Measurements from ENCODE around the gene CD109. TPM values are rescaled to one million over a fixed set of nuclear protein-coding genes. Genes with fewer than 3 reads are reported as not detected.
"Not testable (repeated sequence)": the region's sequence is repeated elsewhere in the genome, so short reads cannot be mapped to it uniquely, and the experiment has no call there.

Gene CD109
- total RNA-seq, 1 experiment from 2014 or later: 0.18 TPM

DNA sequence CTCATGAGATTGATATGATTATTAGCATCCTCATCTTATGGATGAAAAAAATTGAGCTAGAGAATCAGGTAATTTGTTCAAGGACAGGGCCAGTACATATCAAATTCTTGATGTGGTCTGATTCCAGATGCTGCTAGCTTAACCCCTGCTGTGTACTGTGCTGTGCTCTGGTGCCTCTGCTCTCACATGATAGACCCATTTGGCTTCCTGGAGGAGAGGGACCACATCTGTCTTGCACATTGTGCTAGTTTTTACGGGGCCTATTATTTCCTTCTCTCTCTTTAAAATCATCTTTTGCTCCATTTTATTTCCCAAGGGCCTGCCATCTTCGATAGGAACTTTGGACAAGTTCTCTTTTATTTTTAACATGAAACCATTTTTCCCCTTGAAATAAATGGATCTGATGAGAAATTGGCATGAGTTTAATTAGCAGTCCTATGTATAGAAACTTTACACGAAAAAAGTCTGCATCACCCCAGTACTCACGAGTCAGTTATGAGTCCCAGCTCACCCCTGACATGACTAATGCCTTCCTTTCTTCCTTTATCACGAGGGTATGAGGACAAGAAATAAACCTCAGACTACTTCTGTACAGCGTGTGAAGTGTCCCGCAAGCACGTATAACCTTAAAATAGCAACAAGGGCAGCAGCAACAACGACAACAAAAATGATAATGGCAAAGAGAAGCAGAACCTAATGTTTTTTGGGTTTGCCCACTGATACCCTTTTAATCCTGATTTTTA is 26.5 kb downstream of the CD109 start:
- CTCF ChIA-PET: interaction anchor here (1.7 kb wide), 1 partner anchor 11 kb away, joined by 5 read pairs; no protein-coding TSS in a partner anchor
- BruUV-seq (replicated peaks): no TSS peak

DNA sequence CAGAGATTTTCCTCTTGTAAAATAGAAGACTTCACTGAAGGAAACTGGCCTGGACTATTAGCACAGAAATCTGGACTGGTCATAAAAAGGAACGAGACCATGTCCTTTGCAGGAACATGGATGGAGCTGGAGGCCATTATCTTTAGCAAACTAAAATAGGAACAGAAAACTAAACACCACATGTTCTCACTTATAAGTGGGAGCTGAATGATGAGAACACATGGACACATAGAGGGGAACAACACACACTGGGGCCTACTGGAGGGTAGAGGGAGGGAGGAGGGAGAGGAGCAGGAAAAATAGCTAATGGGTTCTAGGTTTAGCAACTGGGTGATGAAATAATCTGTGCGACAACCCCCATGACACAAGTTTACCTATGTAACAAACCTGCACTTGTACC is 27.5 kb downstream of the CD109 start:
- H3K4me1 ChIP-seq; POLR2A ChIA-PET; H3K27me3 ChIP-seq (replicated peaks; ENCODE audit: control insufficient read depth, insufficient read depth, low read length); H3K4me3 ChIP-seq (ENCODE audit: low read depth, low read length); H3K4me3 Mint-ChIP-seq (ENCODE audit: unreplicated experiment); H3K27ac Mint-ChIP-seq (ENCODE audit: unreplicated experiment); DNase-seq; H3K36me3 ChIP-seq (ENCODE audit: control insufficient read depth, insufficient read depth, low read length); BruUV-seq (replicated peaks); H3K9me3 ChIP-seq; H3K4me1 Mint-ChIP-seq (ENCODE audit: low read depth, unreplicated experiment); intact Hi-C loops (cut with micrococcal nuclease; ENCODE audit: unreplicated experiment); H3K27me3 Mint-ChIP-seq (ENCODE audit: insufficient read depth, unreplicated experiment); CTCF ChIA-PET; H3K9me3 Mint-ChIP-seq (ENCODE audit: unreplicated experiment); H3K36me3 Mint-ChIP-seq (ENCODE audit: insufficient read depth, unreplicated experiment): not testable (repeated sequence)

More for the DNA sequence above, 26.5 kb downstream of the CD109 start:
- Histone ChIP-seq H3K36me3 (ENCODE audit: control insufficient read depth, insufficient read depth, low read length) (no peaks in the 10 kb centered on the region), H3K27me3 (replicated peaks; ENCODE audit: control insufficient read depth, insufficient read depth, low read length) (no peaks in the 10 kb centered on the region), H3K4me1 (no peaks in the 10 kb centered on the region), H3K4me3 (ENCODE audit: low read depth, low read length) (no peak overlapping the region), H3K9me3 (no peaks in the 10 kb centered on the region)
- POLR2A ChIA-PET: no interaction called here
- Mint-ChIP-seq H3K27me3 (ENCODE audit: insufficient read depth, unreplicated experiment) (peaks cover 2% of the 10 kb centered on the region), H3K9me3 (ENCODE audit: unreplicated experiment) (no peaks in the 10 kb centered on the region), H3K36me3 (ENCODE audit: insufficient read depth, unreplicated experiment) (no peaks in the 10 kb centered on the region), H3K4me3 (ENCODE audit: unreplicated experiment) (no peak overlapping the region), H3K4me1 (ENCODE audit: low read depth, unreplicated experiment) (no peaks in the 10 kb centered on the region), H3K27ac (ENCODE audit: unreplicated experiment) (no peak overlapping the region)
- TF ChIP-seq, protein P1, sequence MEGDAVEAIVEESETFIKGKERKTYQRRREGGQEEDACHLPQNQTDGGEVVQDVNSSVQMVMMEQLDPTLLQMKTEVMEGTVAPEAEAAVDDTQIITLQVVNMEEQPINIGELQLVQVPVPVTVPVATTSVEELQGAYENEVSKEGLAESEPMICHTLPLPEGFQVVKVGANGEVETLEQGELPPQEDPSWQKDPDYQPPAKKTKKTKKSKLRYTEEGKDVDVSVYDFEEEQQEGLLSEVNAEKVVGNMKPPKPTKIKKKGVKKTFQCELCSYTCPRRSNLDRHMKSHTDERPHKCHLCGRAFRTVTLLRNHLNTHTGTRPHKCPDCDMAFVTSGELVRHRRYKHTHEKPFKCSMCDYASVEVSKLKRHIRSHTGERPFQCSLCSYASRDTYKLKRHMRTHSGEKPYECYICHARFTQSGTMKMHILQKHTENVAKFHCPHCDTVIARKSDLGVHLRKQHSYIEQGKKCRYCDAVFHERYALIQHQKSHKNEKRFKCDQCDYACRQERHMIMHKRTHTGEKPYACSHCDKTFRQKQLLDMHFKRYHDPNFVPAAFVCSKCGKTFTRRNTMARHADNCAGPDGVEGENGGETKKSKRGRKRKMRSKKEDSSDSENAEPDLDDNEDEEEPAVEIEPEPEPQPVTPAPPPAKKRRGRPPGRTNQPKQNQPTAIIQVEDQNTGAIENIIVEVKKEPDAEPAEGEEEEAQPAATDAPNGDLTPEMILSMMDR (IDR thresholded peaks at IDR 0.05; ENCODE audit: insufficient read depth in 1 of 2, low read depth in 1 of 2, low read length in 1 of 2, severe bottlenecking in 1 of 2, unreplicated experiment in 1 of 2): no peak
- DNase-seq: no peak
- intact Hi-C loops (cut with micrococcal nuclease; ENCODE audit: unreplicated experiment): no loop called here

DNA sequence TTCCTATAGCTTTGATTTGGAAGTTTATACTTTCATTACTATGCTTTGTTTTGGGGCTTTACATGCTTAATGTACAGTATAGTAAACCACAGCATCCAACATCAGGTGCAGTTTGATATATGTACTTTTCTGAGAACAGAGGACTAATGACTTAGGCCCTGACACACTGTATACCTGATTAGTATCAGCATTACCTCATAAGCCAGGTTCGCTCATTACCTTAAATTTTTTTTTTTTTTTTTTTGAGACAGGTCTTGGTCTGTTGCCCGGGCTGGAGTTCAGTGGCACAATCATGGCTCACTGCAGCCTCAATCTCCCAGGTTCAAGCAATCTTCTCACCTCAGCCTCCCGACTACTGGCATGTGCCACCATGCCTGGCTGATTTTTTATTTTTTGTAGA is 28.4 kb downstream of the CD109 start:
- Mint-ChIP-seq H3K9me3 (ENCODE audit: unreplicated experiment) (no peaks in the 10 kb centered on the region), H3K4me1 (ENCODE audit: low read depth, unreplicated experiment) (no peaks in the 10 kb centered on the region), H3K27ac (ENCODE audit: unreplicated experiment) (no peak overlapping the region), H3K36me3 (ENCODE audit: insufficient read depth, unreplicated experiment) (no peaks in the 10 kb centered on the region), H3K4me3 (ENCODE audit: unreplicated experiment) (no peak overlapping the region), H3K27me3 (ENCODE audit: insufficient read depth, unreplicated experiment) (no peaks in the 10 kb centered on the region)
- Histone ChIP-seq H3K4me1 (no peaks in the 10 kb centered on the region), H3K4me3 (ENCODE audit: low read depth, low read length) (no peak overlapping the region), H3K27me3 (replicated peaks; ENCODE audit: control insufficient read depth, insufficient read depth, low read length) (no peaks in the 10 kb centered on the region), H3K9me3 (no peaks in the 10 kb centered on the region), H3K36me3 (ENCODE audit: control insufficient read depth, insufficient read depth, low read length) (no peaks in the 10 kb centered on the region)
- intact Hi-C loops (cut with micrococcal nuclease; ENCODE audit: unreplicated experiment): no loop called here
- ChIA-PET CTCF (no interaction called here), POLR2A (no interaction called here)
- DNase-seq: no peak
- no TSS peak for BruUV-seq (replicated peaks)
- TF ChIP-seq, protein P1 (IDR thresholded peaks at IDR 0.05; ENCODE audit: insufficient read depth in 1 of 2, low read depth in 1 of 2, low read length in 1 of 2, severe bottlenecking in 1 of 2, unreplicated experiment in 1 of 2): no peak

DNA sequence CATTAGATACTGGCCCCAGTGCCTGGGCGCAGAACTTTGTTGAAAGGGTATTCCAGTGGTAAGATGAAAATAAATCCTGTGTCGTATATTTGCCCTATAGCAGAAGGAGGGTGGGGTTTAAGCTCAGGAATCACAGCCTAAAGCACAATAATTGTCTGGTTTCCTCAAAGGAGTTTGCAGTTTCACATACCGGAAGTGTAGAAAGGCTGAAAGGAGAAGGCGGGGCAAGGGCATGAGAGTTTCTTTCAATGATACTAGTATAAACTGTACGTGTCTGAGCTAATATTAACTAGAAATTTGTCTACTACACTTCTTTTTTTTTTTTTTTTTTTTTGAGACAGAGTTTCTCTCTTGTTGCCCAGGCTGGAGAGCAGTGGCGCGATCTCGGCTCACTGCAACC is 29.2 kb downstream of the CD109 start:
- H3K27ac Mint-ChIP-seq (ENCODE audit: unreplicated experiment); H3K27me3 Mint-ChIP-seq (ENCODE audit: insufficient read depth, unreplicated experiment); BruUV-seq (replicated peaks); H3K4me3 Mint-ChIP-seq (ENCODE audit: unreplicated experiment); H3K36me3 Mint-ChIP-seq (ENCODE audit: insufficient read depth, unreplicated experiment); H3K27me3 ChIP-seq (replicated peaks; ENCODE audit: control insufficient read depth, insufficient read depth, low read length); H3K4me1 ChIP-seq; POLR2A ChIA-PET; H3K9me3 ChIP-seq; CTCF ChIA-PET; H3K36me3 ChIP-seq (ENCODE audit: control insufficient read depth, insufficient read depth, low read length); H3K9me3 Mint-ChIP-seq (ENCODE audit: unreplicated experiment); intact Hi-C loops (cut with micrococcal nuclease; ENCODE audit: unreplicated experiment); H3K4me1 Mint-ChIP-seq (ENCODE audit: low read depth, unreplicated experiment); DNase-seq; H3K4me3 ChIP-seq (ENCODE audit: low read depth, low read length): not testable (repeated sequence)

All from Caco-2 (cell line).